ENCODE data around the gene TMEM200B.
"Not testable (repeated sequence)": the region's sequence is repeated elsewhere in the genome, so short reads cannot be mapped to it uniquely, and the experiment has no call there.

The TMEM200B gene

DNA sequence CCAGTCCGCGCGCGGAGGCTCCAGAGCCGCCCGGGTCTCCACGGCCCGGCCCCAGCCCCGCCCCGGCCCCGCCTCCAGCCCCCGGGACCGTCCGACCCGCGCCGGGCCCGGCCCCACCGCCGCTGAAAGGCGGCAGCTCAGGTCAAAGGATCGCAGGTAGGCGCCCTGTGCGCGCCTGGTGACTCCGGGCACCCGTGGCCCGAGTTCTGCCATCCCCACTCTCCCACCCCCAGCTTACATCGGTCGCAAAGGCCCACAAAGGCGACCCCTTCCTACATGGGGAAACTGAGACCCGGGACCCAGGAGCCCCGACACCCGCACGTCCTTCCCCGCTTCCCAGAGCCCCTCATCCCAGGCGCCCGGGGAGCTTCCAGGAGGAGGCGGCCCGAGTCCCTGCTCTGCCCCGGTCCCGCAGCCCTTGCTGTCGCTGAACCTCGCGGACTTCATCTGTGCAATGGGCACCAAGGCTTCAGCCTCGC, at the start of gene TMEM200B:
Gene TMEM200B (minus strand): TSS at position 17 of the 479 bp plus-strand sequence. CDS start 2,075 bp downstream, outside the sequence.
- DNase-seq = no peak

- DNase-seq = no peak
These were observed 48.8 kb upstream of the TMEM200B start for GRCh38 chr1:29172415-29172939.

- DNase-seq = no peak
These were observed 47.8 kb upstream of the TMEM200B start for GRCh38 chr1:29171521-29171920.

DNA sequence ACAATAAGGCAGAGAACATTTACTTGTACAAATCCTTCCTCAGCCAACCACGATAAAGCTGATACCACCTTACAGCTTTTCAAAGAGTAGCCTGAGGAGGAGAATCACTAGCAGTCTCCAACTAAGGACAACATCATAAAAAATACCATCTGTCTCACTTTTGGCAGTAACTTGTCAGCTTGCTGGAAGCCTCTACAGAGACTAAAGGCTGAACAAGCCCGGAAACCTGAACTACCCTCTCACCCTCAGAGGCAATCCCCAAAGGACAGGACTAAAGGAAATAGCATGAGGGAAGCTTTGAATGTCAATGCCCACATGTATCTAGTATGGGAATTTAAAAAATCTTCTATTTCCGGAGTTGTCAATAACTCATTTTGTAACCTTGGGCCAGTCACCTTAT, 47.4 kb upstream of the TMEM200B start:
- no peak for DNase-seq

DNA sequence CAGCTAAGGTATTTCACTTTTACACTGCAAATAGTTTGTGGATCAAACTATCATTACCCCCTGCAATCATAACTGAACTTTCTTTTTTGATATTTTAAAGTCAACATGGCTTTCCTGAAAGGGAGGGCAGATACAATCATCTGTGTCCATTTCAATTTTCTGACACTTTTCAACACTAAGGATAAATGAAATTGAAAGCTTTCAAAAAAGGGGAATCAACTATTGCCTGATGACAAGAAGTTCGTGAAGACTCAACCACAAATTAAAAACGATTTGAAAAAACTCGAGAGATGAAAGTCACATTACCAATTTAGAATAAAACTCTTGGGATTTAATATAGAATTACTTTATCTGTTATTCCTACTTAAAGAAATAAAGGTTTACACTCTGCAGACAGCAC, 46.3 kb upstream of the TMEM200B start:
- DNase-seq = no peak

DNA sequence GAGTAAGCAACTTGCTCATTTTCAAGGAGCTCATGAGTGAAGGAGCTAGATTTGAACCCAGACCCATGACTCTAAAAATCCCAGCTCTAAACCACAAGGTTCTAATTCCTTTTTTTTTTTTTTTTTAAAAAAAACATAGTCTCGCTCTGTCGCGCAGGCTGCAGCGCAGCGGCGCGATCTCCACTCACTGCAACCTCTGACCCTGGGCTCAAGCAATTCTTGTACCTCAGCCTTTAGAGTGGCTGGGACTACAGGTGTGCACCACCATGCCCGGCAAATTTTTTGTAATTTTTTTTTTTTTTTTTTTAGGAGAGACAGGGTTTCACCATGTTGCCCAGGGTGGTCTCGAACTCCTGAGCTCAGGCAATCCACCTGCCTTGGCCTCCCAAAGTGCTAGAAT, 44.2 kb upstream of the TMEM200B start:
- no peak for DNase-seq

- DNase-seq = no peak
These were observed 42.7 kb upstream of the TMEM200B start for GRCh38 chr1:29166291-29166878.

- DNase-seq = no peak
These were observed 40.9 kb upstream of the TMEM200B start for GRCh38 chr1:29164588-29164987.

GRCh38 chr1:29162476-29163138, 38.9 kb upstream of the TMEM200B start:
- DNase-seq = no peak

GRCh38 chr1:29162025-29162424, 38.3 kb upstream of the TMEM200B start:
- DNase-seq = no peak

- DNase-seq = no peak
These were observed 36.1 kb upstream of the TMEM200B start for GRCh38 chr1:29159773-29160172.

GRCh38 chr1:29157269-29157601, 33.5 kb upstream of the TMEM200B start:
- DNase-seq = no peak

GRCh38 chr1:29156543-29157268, 33.0 kb upstream of the TMEM200B start:
- DNase-seq = no peak

- no peak for DNase-seq
These were observed 28.5 kb upstream of the TMEM200B start for GRCh38 chr1:29152046-29152805.

- not testable (repeated sequence) for DNase-seq
These were observed 26.6 kb upstream of the TMEM200B start for GRCh38 chr1:29150346-29150745.

GRCh38 chr1:29148656-29149491, 25.2 kb upstream of the TMEM200B start:
- DNase-seq = no peak

DNA sequence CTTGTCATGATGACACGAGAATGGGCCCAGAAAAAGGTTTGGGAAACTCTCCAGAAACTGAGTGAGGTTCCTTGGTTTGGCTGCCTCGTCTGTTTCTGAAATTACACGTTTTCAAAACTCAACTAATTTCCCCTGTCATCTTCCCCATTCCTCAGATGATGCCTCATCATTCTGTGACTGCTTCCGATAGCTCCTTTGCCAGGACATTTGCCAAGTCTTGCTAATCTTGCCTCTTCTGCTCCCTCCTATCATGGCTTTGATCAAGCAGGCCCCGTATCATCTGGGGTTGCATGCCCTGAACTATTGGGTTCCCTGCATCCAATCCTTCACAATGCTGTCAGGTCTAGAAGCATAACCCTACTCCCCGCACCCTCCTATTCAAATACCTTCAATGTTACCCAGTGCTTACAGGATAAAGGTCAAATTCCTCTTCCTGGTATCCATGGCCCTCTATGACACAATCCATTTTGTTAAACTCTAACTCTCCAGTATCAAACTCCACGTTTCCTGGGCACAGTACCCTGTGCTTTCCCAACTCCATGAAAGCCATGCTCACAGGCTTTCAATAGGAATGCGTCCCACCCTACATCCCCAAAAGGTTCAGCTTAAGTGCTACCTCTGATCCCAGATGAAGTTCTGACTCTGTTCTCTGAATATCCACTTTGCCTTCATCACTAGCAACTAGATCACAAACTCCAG, 22.2 kb upstream of the TMEM200B start:
- no peak for DNase-seq

DNA sequence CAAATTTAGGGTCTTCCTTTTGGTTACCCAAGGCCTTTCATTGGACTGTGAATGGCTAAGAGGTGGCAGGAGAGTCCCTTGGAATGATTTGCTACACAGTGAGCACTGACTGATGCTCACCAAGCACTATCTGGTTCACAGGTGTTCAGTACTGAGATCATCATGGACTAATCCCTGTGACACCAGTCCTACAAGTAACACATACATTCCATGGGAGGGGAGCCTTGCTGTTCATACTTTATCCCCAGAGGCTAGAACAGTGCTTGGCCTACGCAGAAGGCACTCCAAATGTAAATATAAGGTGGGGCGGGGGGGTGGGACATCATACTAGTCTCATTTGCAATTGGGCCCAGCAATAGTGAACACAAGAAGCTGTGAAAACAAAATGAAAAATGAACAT, 20.5 kb upstream of the TMEM200B start:
- DNase-seq = no peak

DNA sequence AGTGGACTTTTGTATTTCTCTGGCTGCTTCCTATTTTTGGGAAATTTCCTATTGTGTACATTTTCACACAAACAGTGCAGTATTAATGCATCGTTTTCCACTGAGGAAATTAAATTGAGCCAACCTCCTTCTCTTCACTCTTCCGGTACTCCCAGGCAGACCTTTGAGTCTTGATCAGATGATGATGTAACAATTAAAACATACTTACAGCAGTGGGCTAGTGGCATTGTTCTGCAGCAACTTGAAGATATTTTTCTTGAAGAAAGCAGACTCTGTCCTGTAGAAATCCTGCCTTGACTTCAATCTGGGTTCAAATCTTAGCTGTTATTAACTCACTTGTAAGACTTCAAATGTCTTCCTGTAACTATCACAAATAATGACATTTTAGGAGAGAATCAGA, 19.0 kb upstream of the TMEM200B start:
- no peak for DNase-seq

DNA sequence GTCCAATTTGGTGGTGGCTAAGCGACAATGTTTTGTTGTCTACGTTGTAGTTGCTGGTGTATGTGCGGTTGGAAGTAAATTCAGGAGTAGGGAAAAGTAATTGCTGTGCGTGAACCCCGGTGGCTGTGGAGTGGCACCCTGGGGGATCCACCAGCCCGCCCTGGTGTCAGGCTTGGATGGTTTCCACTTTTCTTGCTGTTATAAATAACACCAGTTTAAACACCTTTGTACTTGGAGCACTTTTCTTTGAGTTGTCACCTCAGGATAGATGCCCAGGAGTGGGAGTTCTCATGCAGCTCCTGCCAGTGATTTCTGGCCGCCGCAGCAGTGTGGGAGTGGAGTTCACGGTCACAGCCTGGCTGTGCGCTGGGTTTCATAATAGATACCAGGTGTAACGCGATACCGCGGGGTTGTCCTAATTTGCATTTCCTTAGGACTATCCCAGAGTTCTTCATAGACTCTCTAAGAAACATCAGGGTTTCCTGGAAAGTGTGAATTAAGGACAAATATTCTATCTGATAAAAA, 12.8 kb upstream of the TMEM200B start:
- DNase-seq = no peak

DNA sequence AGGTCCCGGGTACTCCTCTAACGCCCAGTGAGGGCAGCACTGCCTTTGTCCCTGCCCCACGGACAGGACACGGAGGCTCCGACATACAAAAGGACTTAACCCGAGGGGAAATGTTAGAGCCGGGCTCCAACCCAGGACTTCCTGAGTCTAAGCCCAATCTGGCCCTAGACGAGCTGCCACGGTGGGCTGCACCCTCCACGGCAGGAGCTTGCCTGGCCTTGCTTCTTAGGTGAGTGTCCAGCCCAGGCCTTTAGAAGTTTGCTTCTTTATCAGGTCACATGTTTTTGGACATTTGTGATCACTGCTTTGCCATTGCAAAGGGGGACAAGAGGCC, 11.0 kb upstream of the TMEM200B start:
- DNase-seq = no peak
